ENCODE measurements around the gene VLDLR. TPM values are rescaled to one million over a fixed set of nuclear protein-coding genes. Genes with fewer than 3 reads are reported as not detected.

VLDLR gene
- total and polyA plus RNA-seq, 2 of the 8 experiments (the other 6 are each of a cell fraction or from before 2014, with no cell fraction given): 24.2 to 49.1 TPM

DNA sequence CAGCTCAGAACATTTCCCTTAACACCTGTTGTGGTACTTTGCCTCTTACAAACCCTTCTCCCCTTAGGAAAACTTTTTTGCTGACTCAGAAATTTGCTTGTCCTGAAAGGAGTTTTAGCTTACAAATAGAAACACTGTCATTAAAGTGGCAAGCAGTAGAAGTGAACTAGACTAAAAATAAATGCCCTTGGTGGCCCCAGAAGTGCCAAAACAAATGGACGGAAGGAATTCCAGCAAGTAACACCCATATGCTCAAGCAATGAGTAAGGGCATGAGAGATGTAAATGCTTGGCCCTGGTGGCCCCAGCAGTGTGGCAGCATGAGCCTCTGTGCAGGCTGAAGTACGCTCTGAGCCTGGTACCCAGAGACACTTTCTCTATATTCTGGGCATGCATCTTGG, 8.6 kb downstream of the VLDLR start:
- H3K56ac ChIP-seq (replicated peaks; ENCODE audit: insufficient read length, low read depth, low read length): no peak overlapping the region
- FAIRE-seq: no peak
- peaks cover 0 to 16% (median 5%) of the 10 kb centered on the region in 4 experiments; a peak in 4 of 7 replicates for H3K4me1 ChIP-seq (replicated peaks in 1 of 4; ENCODE audit: control insufficient read depth in 3 of 4, insufficient read depth in 4 of 4, low read length in 3 of 4)
- H3K79me1 ChIP-seq (ENCODE audit: low read depth, low read length): peaks cover 14% of the 10 kb centered on the region; the same call in 1 of the 2 replicates
- H2BK15ac ChIP-seq (ENCODE audit: low read length): no peak overlapping the region
- no peak overlapping the region for H3K27ac ChIP-seq (ENCODE audit: low read depth, low read length)
- no peak overlapping the region for H2AFZ ChIP-seq (ENCODE audit: low read length)
- H3K4me2 ChIP-seq (ENCODE audit: insufficient read depth in 1 of 2, low read depth in 2 of 2, low read length in 2 of 2): no peak overlapping the region
- no peaks in the 10 kb centered on the region for H3K36me3 ChIP-seq (ENCODE audit: control insufficient read depth in 2 of 4, insufficient read depth in 4 of 4, low read length in 3 of 4)
- no peak overlapping the region for H4K8ac ChIP-seq (ENCODE audit: extremely low read depth, insufficient read depth, low read length)
- H3K18ac ChIP-seq (ENCODE audit: extremely low read depth, low read length): no peak overlapping the region
- no peak overlapping the region for H2AK5ac ChIP-seq (ENCODE audit: low read depth, low read length)
- POLR2A ChIA-PET (ENCODE audit: partially characterized antibody): interaction anchor here (1.7 to 2.0 kb wide), 2 partner anchors 10 to 30 kb away, joined by 5 to 8 read pairs; no protein-coding TSS in a partner anchor
- H3K9ac ChIP-seq (replicated peaks in 1 of 4; ENCODE audit: extremely low read depth in 1 of 4, low read depth in 3 of 4, low read length in 3 of 4): no peak overlapping the region
- CTCF ChIA-PET (ENCODE audit: partially characterized antibody): interaction anchor here (1.9 kb wide), 1 partner anchor 514 kb away, joined by 4 read pairs; no protein-coding TSS in a partner anchor
- no peak overlapping the region for H2BK5ac ChIP-seq (ENCODE audit: low read depth, low read length)
- no peak overlapping the region for H3K4me3 ChIP-seq (ENCODE audit: extremely low read depth in 1 of 4, insufficient read depth in 2 of 4, low read depth in 3 of 4, low read length in 4 of 4)
- no peak overlapping the region for H2BK20ac ChIP-seq (ENCODE audit: low read length)
- no peak overlapping the region for H4K5ac ChIP-seq (ENCODE audit: insufficient read length, low read depth, low read length)
- no peaks in the 10 kb centered on the region for H3K9me3 ChIP-seq (ENCODE audit: insufficient read depth in 2 of 2, low read depth in 1 of 2, low read length in 1 of 2)
- H3K14ac ChIP-seq (ENCODE audit: insufficient read length): no peak overlapping the region
- no peak overlapping the region for H3K23ac ChIP-seq (ENCODE audit: insufficient read length)
- peaks cover 5 to 8% of the 10 kb centered on the region in 2 experiments for H4K20me1 ChIP-seq (replicated peaks in 1 of 2; ENCODE audit: control insufficient read depth in 1 of 2, insufficient read depth in 2 of 2, low read length in 2 of 2)
- no peaks in the 10 kb centered on the region for H3K27me3 ChIP-seq (replicated peaks in 1 of 4; ENCODE audit: control insufficient read depth in 3 of 4, extremely low read depth in 1 of 4, insufficient read depth in 3 of 4, low read length in 3 of 4)
- no peak for DNase-seq (ENCODE audit: low read depth in 1 of 2, low spot score in 2 of 2)
- no peak overlapping the region for H2BK12ac ChIP-seq (ENCODE audit: low read depth, low read length)
- H3K23me2 ChIP-seq (ENCODE audit: low read depth, low read length): no peaks in the 10 kb centered on the region; the same call in 1 of the 2 replicates
- no peak overlapping the region for H3K4ac ChIP-seq (replicated peaks; ENCODE audit: insufficient read length, low read depth, low read length)
- no peak for TF ChIP-seq TCF12 (IDR thresholded peaks at IDR 0.05; ENCODE audit: low read depth, low read length)
- TF ChIP-seq, protein P1, sequence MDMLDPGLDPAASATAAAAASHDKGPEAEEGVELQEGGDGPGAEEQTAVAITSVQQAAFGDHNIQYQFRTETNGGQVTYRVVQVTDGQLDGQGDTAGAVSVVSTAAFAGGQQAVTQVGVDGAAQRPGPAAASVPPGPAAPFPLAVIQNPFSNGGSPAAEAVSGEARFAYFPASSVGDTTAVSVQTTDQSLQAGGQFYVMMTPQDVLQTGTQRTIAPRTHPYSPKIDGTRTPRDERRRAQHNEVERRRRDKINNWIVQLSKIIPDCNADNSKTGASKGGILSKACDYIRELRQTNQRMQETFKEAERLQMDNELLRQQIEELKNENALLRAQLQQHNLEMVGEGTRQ (IDR thresholded peaks at IDR 0.05; ENCODE audit: low read length): no peak
- peak; percentile 79 for TF ChIP-seq MAFK (IDR thresholded peaks at IDR 0.05; ENCODE audit: low read depth, low read length)
- TF ChIP-seq, protein P2, sequence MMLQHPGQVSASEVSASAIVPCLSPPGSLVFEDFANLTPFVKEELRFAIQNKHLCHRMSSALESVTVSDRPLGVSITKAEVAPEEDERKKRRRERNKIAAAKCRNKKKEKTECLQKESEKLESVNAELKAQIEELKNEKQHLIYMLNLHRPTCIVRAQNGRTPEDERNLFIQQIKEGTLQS (IDR thresholded peaks at IDR 0.05; ENCODE audit: insufficient read depth, low read depth, low read length): no peak
- TF ChIP-seq, protein P3, sequence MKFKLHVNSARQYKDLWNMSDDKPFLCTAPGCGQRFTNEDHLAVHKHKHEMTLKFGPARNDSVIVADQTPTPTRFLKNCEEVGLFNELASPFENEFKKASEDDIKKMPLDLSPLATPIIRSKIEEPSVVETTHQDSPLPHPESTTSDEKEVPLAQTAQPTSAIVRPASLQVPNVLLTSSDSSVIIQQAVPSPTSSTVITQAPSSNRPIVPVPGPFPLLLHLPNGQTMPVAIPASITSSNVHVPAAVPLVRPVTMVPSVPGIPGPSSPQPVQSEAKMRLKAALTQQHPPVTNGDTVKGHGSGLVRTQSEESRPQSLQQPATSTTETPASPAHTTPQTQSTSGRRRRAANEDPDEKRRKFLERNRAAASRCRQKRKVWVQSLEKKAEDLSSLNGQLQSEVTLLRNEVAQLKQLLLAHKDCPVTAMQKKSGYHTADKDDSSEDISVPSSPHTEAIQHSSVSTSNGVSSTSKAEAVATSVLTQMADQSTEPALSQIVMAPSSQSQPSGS (IDR thresholded peaks at IDR 0.05; ENCODE audit: low read length): no peak
- no peak for TF ChIP-seq HDAC6 (IDR thresholded peaks at IDR 0.05; ENCODE audit: low read depth, low read length)
- no peak overlapping the region for H4K91ac ChIP-seq (replicated peaks; ENCODE audit: insufficient read length, low read length)
- WGBS, 2 experiments (ENCODE audit: extremely low coverage in 1 of 2, insufficient coverage in 1 of 2, insufficient read length in 1 of 2, insufficient replicate concordance in 2 of 2, low coverage in 1 of 2, low lambda C conversion rate in 2 of 2, missing lambda C conversion rate in 1 of 2): 96% methylated on average over 2 of the region's 2 CpGs; no CpG with 5 or more reads in 1 of the 2 experiments
- H3K79me2 ChIP-seq (ENCODE audit: control insufficient read depth in 1 of 2, insufficient read depth in 2 of 2, low read length in 2 of 2): peaks cover 7 to 98% of the 10 kb centered on the region in 2 experiments
- no peak overlapping the region for H2BK120ac ChIP-seq (replicated peaks; ENCODE audit: low read depth, low read length)
